Osteoblast (primary cell): Measurements from ENCODE around the gene PITPNC1. TPM values are rescaled to one million over a fixed set of nuclear protein-coding genes. Genes with fewer than 3 reads are reported as not detected.
"Not testable (repeated sequence)": the region's sequence is repeated elsewhere in the genome, so short reads cannot be mapped to it uniquely, and the experiment has no call there.

Source experiments
- DNase-seq: peaks from one replicate; pipeline ENCODE4 v3.0.0; 2011; ENCODE audit warnings: low spot score, mixed read lengths; ENCODE audit not compliant: insufficient read length; ENCODE audit errors: missing footprints
- H2AFZ ChIP-seq: 2 replicates; pipeline ENCODE4 v1.6.0; 2011; ENCODE audit warnings: mild to moderate bottlenecking, low read length
- H3K27ac ChIP-seq: 2 replicates; pipeline ENCODE4 v1.5.1; 2011; ENCODE audit warnings: mild to moderate bottlenecking, low read depth, low read length, moderate library complexity
- H3K27me3 ChIP-seq: 2 replicates; pipeline ENCODE4 v1.6.0; 2012; ENCODE audit warnings: mild to moderate bottlenecking, control low read depth, inconsistent platforms, low read length, moderate library complexity; ENCODE audit not compliant: insufficient read depth
- H3K36me3 ChIP-seq: 2 replicates; pipeline ENCODE4 v1.5.1; 2011; ENCODE audit warnings: mild to moderate bottlenecking, low read length, control low read depth, moderate library complexity; ENCODE audit not compliant: insufficient read depth
- H3K4me1 ChIP-seq: 2 replicates; pipeline ENCODE4 v1.5.1; 2011; ENCODE audit warnings: mild to moderate bottlenecking, low read length, control low read depth, moderate library complexity; ENCODE audit not compliant: insufficient read depth
- H3K4me2 ChIP-seq: 2 replicates; pipeline ENCODE4 v1.6.0; 2011; ENCODE audit warnings: mild to moderate bottlenecking, low read length; ENCODE audit not compliant: insufficient read depth
- H3K4me3 ChIP-seq: fragments of 200-600 bp; sonication (generic); 3 replicates; pipeline ENCODE4 v1.5.1; 2012; ENCODE audit warnings: mild to moderate bottlenecking, low read length, inconsistent platforms; ENCODE audit not compliant: insufficient read depth
- H3K79me2 ChIP-seq: 2 replicates; pipeline ENCODE4 v1.6.0; 2012; ENCODE audit warnings: mild to moderate bottlenecking, low read length, control low read depth, inconsistent platforms; ENCODE audit not compliant: insufficient read depth
- H3K9me3 ChIP-seq: 2 replicates; pipeline ENCODE4 v1.5.1; 2011; ENCODE audit warnings: low read depth, low read length, control low read depth
- H4K20me1 ChIP-seq: 2 replicates; pipeline ENCODE4 v1.6.0; 2012; ENCODE audit warnings: mild to moderate bottlenecking, low read length, control low read depth; ENCODE audit not compliant: insufficient read depth
- total RNA-seq: library from RNA; depleted of rRNA; stranded (reverse); fragments of >200 nt; gene quantifications from 2 replicates; pipeline ENCODE4 v1.2.3, GENCODE V29; 2012
- TF ChIP-seq, protein P1 (sequence below): IDR thresholded peaks from 2 replicates; pipeline ENCODE4 v1.5.1; 2011; ENCODE audit warnings: mild to moderate bottlenecking, low read depth, low read length, moderate library complexity; ENCODE audit errors: extremely low read depth

The PITPNC1 gene
- total RNA-seq, 1 donor = 6.2 TPM

DNA sequence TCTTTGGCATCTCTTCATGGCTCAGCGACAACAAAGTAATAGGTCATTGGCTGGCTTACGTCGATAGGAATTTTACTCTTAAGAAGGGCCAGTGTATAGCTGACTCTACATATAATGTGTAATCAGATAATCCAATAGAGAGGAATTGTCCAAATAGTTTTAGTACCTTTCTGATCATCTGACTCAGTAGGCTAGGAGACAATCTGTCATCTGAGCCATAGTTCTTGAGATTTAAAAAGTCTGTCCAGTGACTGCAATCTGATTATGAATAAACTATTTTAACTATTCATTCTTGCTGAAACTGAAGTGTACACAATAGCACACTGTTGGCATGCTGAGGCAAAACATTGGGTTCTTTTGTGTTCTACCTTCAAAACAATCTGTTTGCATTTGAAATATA, 319.3 kb downstream of the PITPNC1 start:
- Histone ChIP-seq H2AFZ (no peak overlapping the region), H3K27me3 (no peaks in the 10 kb centered on the region), H3K4me3 (no peak overlapping the region), H3K4me2 (no peak overlapping the region), H3K36me3 (peaks cover 2% of the 10 kb centered on the region), H3K79me2 (no peaks in the 10 kb centered on the region), H3K4me1 (no peaks in the 10 kb centered on the region), H3K27ac (no peak overlapping the region), H3K9me3 (no peaks in the 10 kb centered on the region), H4K20me1 (no peaks in the 10 kb centered on the region)
- DNase-seq = no peak
- TF ChIP-seq, protein P1, sequence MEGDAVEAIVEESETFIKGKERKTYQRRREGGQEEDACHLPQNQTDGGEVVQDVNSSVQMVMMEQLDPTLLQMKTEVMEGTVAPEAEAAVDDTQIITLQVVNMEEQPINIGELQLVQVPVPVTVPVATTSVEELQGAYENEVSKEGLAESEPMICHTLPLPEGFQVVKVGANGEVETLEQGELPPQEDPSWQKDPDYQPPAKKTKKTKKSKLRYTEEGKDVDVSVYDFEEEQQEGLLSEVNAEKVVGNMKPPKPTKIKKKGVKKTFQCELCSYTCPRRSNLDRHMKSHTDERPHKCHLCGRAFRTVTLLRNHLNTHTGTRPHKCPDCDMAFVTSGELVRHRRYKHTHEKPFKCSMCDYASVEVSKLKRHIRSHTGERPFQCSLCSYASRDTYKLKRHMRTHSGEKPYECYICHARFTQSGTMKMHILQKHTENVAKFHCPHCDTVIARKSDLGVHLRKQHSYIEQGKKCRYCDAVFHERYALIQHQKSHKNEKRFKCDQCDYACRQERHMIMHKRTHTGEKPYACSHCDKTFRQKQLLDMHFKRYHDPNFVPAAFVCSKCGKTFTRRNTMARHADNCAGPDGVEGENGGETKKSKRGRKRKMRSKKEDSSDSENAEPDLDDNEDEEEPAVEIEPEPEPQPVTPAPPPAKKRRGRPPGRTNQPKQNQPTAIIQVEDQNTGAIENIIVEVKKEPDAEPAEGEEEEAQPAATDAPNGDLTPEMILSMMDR = no peak

DNA sequence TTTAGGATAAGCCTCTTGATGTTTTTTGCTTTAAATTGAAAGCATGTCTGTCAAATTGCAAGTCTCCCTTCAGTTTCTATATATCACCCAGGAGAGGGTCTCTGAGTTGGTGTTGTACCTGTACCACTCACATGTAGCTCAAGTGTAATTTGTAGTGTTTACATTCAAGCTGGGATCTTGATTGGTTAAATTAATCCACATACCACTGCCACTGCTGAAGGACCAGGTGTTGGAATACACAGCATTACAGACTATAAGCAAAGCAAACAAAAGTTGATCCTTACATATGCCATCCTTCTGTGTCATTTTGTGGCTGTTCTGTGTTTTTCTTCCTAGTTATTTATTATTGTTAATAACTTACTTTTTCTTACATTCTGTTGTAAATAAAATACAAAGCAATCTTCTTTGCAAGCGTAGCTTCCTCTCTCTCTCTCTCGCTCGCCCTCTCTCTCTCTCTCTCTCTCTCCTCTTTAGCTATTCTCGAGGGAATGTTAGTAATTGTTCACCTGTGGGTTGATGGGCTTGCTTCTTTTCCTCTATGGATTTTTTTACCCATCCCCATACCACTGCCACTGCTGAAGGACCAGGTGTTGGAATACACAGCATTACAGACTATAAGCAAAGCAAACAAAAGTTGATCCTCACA, 319.9 kb downstream of the PITPNC1 start:
- no peak for DNase-seq
- Histone ChIP-seq H3K4me2 (no peak overlapping the region), H2AFZ (no peak overlapping the region), H3K4me1 (no peaks in the 10 kb centered on the region), H3K27ac (no peak overlapping the region), H3K4me3 (no peak overlapping the region), H3K27me3 (no peaks in the 10 kb centered on the region), H3K36me3 (peaks cover 2% of the 10 kb centered on the region), H4K20me1 (no peaks in the 10 kb centered on the region), H3K79me2 (no peaks in the 10 kb centered on the region), H3K9me3 (no peaks in the 10 kb centered on the region)
- TF ChIP-seq, protein P1 = no peak

DNA sequence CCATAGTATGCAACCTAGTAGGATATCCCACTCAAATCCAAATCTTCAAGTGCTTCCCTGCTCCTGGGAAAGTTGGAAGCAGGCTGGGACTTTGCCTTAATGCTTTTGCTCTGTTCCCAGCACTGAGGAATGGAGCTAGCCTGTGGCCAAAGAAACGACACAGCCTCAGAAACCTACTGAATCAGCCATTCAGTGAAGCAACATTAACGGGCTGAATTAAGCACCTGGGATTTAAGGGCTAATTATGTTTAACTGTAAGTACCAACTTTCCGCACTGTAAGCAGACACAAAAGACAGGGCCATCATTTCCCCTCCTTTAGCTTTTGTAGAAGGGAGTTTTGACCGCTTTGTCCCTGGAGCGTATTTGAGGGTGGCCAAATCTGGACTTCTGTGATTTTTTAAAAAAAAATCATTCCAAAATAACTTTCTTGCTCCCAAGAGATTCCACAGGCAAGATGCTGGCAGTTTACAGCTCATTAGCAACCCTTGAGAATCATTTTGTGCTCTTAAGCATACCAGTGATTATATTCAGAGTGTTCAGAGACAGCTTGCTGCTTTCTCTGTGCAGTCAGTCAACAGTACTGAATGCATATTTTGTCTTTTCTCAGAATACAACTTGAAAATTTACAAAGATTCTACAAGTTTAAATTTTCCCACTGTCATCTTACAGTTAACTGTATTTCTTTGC, 323.1 kb downstream of the PITPNC1 start:
- Histone ChIP-seq H3K4me2 (no peak overlapping the region), H3K36me3 (no peaks in the 10 kb centered on the region), H4K20me1 (no peaks in the 10 kb centered on the region), H2AFZ (no peak overlapping the region), H3K27me3 (no peaks in the 10 kb centered on the region), H3K4me3 (no peak overlapping the region), H3K27ac (no peak overlapping the region), H3K79me2 (no peaks in the 10 kb centered on the region), H3K9me3 (no peaks in the 10 kb centered on the region), H3K4me1 (no peaks in the 10 kb centered on the region)
- peak; percentile 9 for DNase-seq
- TF ChIP-seq, protein P1 = no peak

DNA sequence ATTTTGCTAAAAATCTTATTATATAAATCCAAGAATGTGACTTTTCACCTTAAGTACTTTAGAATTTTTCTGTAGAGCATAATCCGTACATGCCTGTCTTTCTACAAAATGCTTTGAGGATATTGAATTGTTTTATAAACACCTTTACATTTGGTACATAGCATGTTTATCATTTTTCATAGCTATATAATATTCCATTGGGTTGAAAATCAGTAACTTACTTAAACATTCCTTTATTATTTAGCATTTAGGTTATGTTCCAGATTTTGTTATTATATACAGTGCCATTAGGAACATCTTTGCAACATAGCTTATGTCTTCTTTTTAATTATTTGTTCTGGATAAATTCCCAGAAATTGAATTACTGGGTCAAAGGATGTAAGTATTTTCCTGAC, 323.6 kb downstream of the PITPNC1 start:
- Histone ChIP-seq H3K4me1 (no peaks in the 10 kb centered on the region), H4K20me1 (no peaks in the 10 kb centered on the region), H3K27ac (no peak overlapping the region), H3K4me2 (no peak overlapping the region), H3K4me3 (no peak overlapping the region), H3K9me3 (no peaks in the 10 kb centered on the region), H2AFZ (no peak overlapping the region), H3K27me3 (no peaks in the 10 kb centered on the region), H3K79me2 (no peaks in the 10 kb centered on the region), H3K36me3 (no peaks in the 10 kb centered on the region)
- DNase-seq = no peak
- TF ChIP-seq, protein P1 = no peak

DNA sequence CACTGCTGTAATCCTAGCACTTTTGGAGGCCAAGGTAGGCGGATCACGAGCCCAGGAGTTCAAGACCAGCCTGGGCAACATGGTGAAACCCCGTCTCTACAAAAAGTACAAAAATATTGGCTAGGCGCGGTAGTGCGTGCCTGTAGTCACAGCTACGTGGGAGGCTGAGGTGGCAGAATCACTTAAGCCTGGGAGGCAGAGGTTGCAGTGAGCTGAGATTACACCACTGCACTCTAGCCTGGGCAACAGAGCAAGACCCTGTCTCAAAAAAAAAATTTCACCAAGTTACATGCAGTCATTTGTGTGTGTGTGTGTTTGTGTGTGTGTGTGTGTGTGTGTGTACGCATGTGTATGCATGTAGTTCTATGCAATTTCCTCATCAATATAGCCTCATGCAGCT, 325.8 kb downstream of the PITPNC1 start:
- H2AFZ ChIP-seq, H3K27ac ChIP-seq, H3K27me3 ChIP-seq, H3K79me2 ChIP-seq, H3K9me3 ChIP-seq, H3K4me1 ChIP-seq, H3K4me2 ChIP-seq, H3K36me3 ChIP-seq, DNase-seq, H4K20me1 ChIP-seq, H3K4me3 ChIP-seq: not testable (repeated sequence)
